OCI-LY1 (cell line): ENCODE data around the gene CSDE1.

Experiments
- H2AFZ ChIP-seq: fragments of 200-600 bp; sonication (generic), shearing (Covaris generic); 2 replicates; pipeline ENCODE4 v1.6.0; 2014; ENCODE audit warnings: antibody characterized with exemption, mild to moderate bottlenecking, low read length
- H3F3A ChIP-seq: fragments of 200-600 bp; sonication (generic), shearing (Covaris generic); 2 replicates; pipeline ENCODE4 v1.6.0; 2014; ENCODE audit warnings: mild to moderate bottlenecking, antibody characterized with exemption, low read length, moderate library complexity; ENCODE audit not compliant: insufficient read depth
- H3K27ac ChIP-seq: fragments of 200-600 bp; sonication (generic); 2 replicates; pipeline ENCODE4 v1.5.1; 2014; ENCODE audit warnings: low read length, mixed run types, mild to moderate bottlenecking, low read depth; ENCODE audit not compliant: poor library complexity, severe bottlenecking
- H3K27me3 ChIP-seq: fragments of 200-600 bp; sonication (generic); 2 replicates; pipeline ENCODE4 v1.6.0; 2014; ENCODE audit warnings: antibody characterized with exemption, mild to moderate bottlenecking, low read length, moderate library complexity; ENCODE audit not compliant: insufficient read depth
- H3K36me3 ChIP-seq: fragments of 200-600 bp; sonication (generic); 2 replicates; pipeline ENCODE4 v1.6.1; 2014; ENCODE audit warnings: mild to moderate bottlenecking, antibody characterized with exemption, low read length, moderate library complexity, mixed read lengths; ENCODE audit not compliant: insufficient read depth
- H3K4me1 ChIP-seq: fragments of 200-600 bp; sonication (generic); 2 replicates; pipeline ENCODE4 v1.5.1; 2014; ENCODE audit warnings: mild to moderate bottlenecking, low read length, moderate library complexity; ENCODE audit not compliant: insufficient read depth, severe bottlenecking
- H3K4me2 ChIP-seq: fragments of 200-600 bp; sonication (generic), shearing (Covaris generic); 2 replicates; pipeline ENCODE4 v1.6.1; 2014; ENCODE audit warnings: low read length
- H3K4me3 ChIP-seq: fragments of 200-600 bp; sonication (generic); 2 replicates; pipeline ENCODE4 v1.5.1; 2014; ENCODE audit warnings: low read length, low read depth, mild to moderate bottlenecking, mixed read lengths; ENCODE audit not compliant: poor library complexity, severe bottlenecking
- H3K79me2 ChIP-seq: fragments of 200-600 bp; shearing (Covaris generic); 2 replicates; pipeline ENCODE4 v1.6.1; 2016; ENCODE audit warnings: mixed run types, low read length, mixed read lengths; ENCODE audit not compliant: insufficient read depth
- H3K9ac ChIP-seq: fragments of 200-600 bp; sonication (generic), shearing (Covaris generic); 2 replicates; pipeline ENCODE4 v1.6.1; 2014; ENCODE audit warnings: mild to moderate bottlenecking, low read length, mixed read lengths
- H3K9me2 ChIP-seq: fragments of 200-600 bp; sonication (generic), shearing (Covaris generic); 2 replicates; pipeline ENCODE4 v1.6.1; 2014; ENCODE audit warnings: low read depth, mild to moderate bottlenecking, low read length, mixed read lengths
- H3K9me3 ChIP-seq: fragments of 200-600 bp; shearing (Covaris generic); 2 replicates; pipeline ENCODE4 v1.6.1; 2014; ENCODE audit warnings: low read length, mixed read lengths
- H4K20me1 ChIP-seq: fragments of 200-600 bp; sonication (generic), shearing (Covaris generic); 2 replicates; pipeline ENCODE4 v1.6.0; 2016; ENCODE audit warnings: mild to moderate bottlenecking, low read length; ENCODE audit not compliant: insufficient read depth
- EZH2 ChIP-seq: fragments of 200-600 bp; sonication (generic), shearing (Covaris generic); IDR thresholded peaks from 2 replicates; pipeline ENCODE4 v1.8.0; 2017; ENCODE audit warnings: borderline replicate concordance, mixed run types, mild to moderate bottlenecking, antibody characterized with exemption, low read length, moderate library complexity, mixed read lengths
- TF ChIP-seq, protein P1 (sequence below): fragments of 200-600 bp; sonication (generic), shearing (Covaris generic); IDR thresholded peaks from 2 replicates; pipeline ENCODE4 v1.5.1; 2017; ENCODE audit warnings: mild to moderate bottlenecking, antibody characterized with exemption, low read length, moderate library complexity, mixed read lengths

Gene CSDE1

DNA sequence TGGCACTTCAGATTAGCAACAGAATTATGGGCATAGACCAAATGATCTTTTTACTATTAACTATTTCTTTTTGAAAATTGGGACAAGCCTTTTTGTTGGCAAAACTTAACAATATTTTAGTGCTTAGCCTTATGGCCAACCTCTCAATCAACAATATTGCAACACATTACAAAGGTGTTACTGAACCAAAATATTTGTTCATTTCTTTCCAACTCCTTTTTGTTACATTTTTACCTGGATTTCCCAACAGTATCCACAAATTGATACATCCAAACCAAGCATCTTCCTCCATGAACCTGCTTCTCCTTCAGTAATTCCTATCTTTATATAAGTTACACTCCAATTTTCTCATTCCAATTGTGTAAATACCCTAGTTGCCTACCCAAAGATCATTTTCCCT is 61.0 kb downstream of the CSDE1 start:
- no peak overlapping the region for H3K4me2 ChIP-seq
- no peaks in the 10 kb centered on the region for H3K4me1 ChIP-seq
- no peaks in the 10 kb centered on the region for H3F3A ChIP-seq
- H3K9me3 ChIP-seq = no peaks in the 10 kb centered on the region
- H3K27ac ChIP-seq = no peak overlapping the region
- no peak overlapping the region for H2AFZ ChIP-seq
- no peak overlapping the region for H3K4me3 ChIP-seq
- TF ChIP-seq EZH2 = no peak
- TF ChIP-seq, protein P1, sequence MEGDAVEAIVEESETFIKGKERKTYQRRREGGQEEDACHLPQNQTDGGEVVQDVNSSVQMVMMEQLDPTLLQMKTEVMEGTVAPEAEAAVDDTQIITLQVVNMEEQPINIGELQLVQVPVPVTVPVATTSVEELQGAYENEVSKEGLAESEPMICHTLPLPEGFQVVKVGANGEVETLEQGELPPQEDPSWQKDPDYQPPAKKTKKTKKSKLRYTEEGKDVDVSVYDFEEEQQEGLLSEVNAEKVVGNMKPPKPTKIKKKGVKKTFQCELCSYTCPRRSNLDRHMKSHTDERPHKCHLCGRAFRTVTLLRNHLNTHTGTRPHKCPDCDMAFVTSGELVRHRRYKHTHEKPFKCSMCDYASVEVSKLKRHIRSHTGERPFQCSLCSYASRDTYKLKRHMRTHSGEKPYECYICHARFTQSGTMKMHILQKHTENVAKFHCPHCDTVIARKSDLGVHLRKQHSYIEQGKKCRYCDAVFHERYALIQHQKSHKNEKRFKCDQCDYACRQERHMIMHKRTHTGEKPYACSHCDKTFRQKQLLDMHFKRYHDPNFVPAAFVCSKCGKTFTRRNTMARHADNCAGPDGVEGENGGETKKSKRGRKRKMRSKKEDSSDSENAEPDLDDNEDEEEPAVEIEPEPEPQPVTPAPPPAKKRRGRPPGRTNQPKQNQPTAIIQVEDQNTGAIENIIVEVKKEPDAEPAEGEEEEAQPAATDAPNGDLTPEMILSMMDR = no peak
- H4K20me1 ChIP-seq = no peaks in the 10 kb centered on the region
- no peak overlapping the region for H3K9ac ChIP-seq
- H3K79me2 ChIP-seq = no peaks in the 10 kb centered on the region
- H3K27me3 ChIP-seq = no peaks in the 10 kb centered on the region
- H3K9me2 ChIP-seq = no peaks in the 10 kb centered on the region
- H3K36me3 ChIP-seq = no peaks in the 10 kb centered on the region

- H3K4me1 ChIP-seq = no peaks in the 10 kb centered on the region
- TF ChIP-seq, protein P1 = no peak
- TF ChIP-seq EZH2 = no peak
- no peaks in the 10 kb centered on the region for H3K36me3 ChIP-seq
- no peaks in the 10 kb centered on the region for H3K27me3 ChIP-seq
- H3K4me2 ChIP-seq = no peak within 1 kb of the TSS
- H2AFZ ChIP-seq = no peak within 1 kb of the TSS
- H3K9me2 ChIP-seq = no peaks in the 10 kb centered on the region
- no peaks in the 10 kb centered on the region for H3K9me3 ChIP-seq
- H3F3A ChIP-seq = no peaks in the 10 kb centered on the region
- H3K9ac ChIP-seq = no peak within 1 kb of the TSS
- no peak within 1 kb of the TSS for H3K4me3 ChIP-seq
- no peaks in the 10 kb centered on the region for H4K20me1 ChIP-seq
- H3K79me2 ChIP-seq = no peaks in the 10 kb centered on the region
- no peak within 1 kb of the TSS for H3K27ac ChIP-seq
Observed at GRCh38 chr1:114695430-114696058, 62.2 kb downstream of the CSDE1 start, which contains the start of gene AMPD1. Gene AMPD1 (minus strand): TSS chr1:114695546. CDS start chr1:114695471, 75 bp downstream.

GRCh38 chr1:114694540-114695310 is 63.1 kb downstream of the CSDE1 start:
- no peak overlapping the region for H3K27ac ChIP-seq
- H3K36me3 ChIP-seq = no peaks in the 10 kb centered on the region
- no peaks in the 10 kb centered on the region for H3K27me3 ChIP-seq
- H2AFZ ChIP-seq = no peak overlapping the region
- H3K9me2 ChIP-seq = no peaks in the 10 kb centered on the region
- H3K4me1 ChIP-seq = no peaks in the 10 kb centered on the region
- TF ChIP-seq, protein P1 = no peak
- no peak for TF ChIP-seq EZH2
- no peak overlapping the region for H3K9ac ChIP-seq
- H4K20me1 ChIP-seq = no peaks in the 10 kb centered on the region
- no peak overlapping the region for H3K4me2 ChIP-seq
- no peaks in the 10 kb centered on the region for H3K9me3 ChIP-seq
- no peaks in the 10 kb centered on the region for H3K79me2 ChIP-seq
- no peak overlapping the region for H3K4me3 ChIP-seq
- no peaks in the 10 kb centered on the region for H3F3A ChIP-seq
